IMR-90 (cell line): ENCODE results near the gene SRGAP3.

Experiments
- CTCF ChIP-seq: conservative IDR thresholded peaks from 2 replicates; pipeline ENCODE4 v1.5.1; 2012; ENCODE audit warnings: mild to moderate bottlenecking, low read depth, low read length, improper control_type of control experiment
- FOS ChIP-seq: fragments of 150-350 bp; IDR thresholded peaks from 2 replicates; pipeline ENCODE4 v1.6.1; 2016; ENCODE audit warnings: low read depth, low read length
- POLR2A ChIP-seq: IDR thresholded peaks from 2 replicates; pipeline ENCODE4 v1.6.1; 2012; ENCODE audit warnings: mild to moderate bottlenecking, low read depth, low read length
- SMC3 ChIP-seq: fragments of 150-350 bp; IDR thresholded peaks from 2 replicates; pipeline ENCODE4 v1.6.1; 2016; ENCODE audit warnings: low read depth, mild to moderate bottlenecking, antibody characterized with exemption, low read length, moderate library complexity

GRCh38 chr3:9091486-9092235 lies 157.8 kb downstream of the SRGAP3 start:
- no peak for TF ChIP-seq CTCF
- no peak for TF ChIP-seq FOS
- TF ChIP-seq POLR2A = no peak
- no peak for TF ChIP-seq SMC3
